Sigmoid colon (tissue), 7 donors: ENCODE data around the gene RRM2. TPM values are rescaled to one million over a fixed set of nuclear protein-coding genes. Genes with fewer than 3 reads are reported as not detected.

Source experiments
- DNase-seq: peaks from one replicate; pipeline ENCODE4 v3.0.0-alpha.2; 2019
- H3K27ac ChIP-seq, 4 donors: fragments of 200-600 bp; sonication (generic); one replicate each; pipeline ENCODE4 v1.5.1; 2016 to 2019; ENCODE audit warnings: mild to moderate bottlenecking in 1 of 4
- H3K27me3 ChIP-seq, 3 donors: fragments of 200-600 bp; sonication (generic); one replicate each; pipeline ENCODE4 v1.5.1; 2019; ENCODE audit warnings: mild to moderate bottlenecking in 1 of 3
- H3K36me3 ChIP-seq, 4 donors: fragments of 200-600 bp; sonication (generic); one replicate each; pipeline ENCODE4 v1.5.1; 2016 to 2019
- H3K4me1 ChIP-seq, 4 donors: fragments of 200-600 bp; sonication (generic); one replicate each; pipeline ENCODE4 v1.5.1; 2017 to 2019
- H3K4me3 ChIP-seq, 4 donors: fragments of 200-600 bp; sonication (generic); one replicate each; pipeline ENCODE4 v1.5.1; 2017 to 2019; ENCODE audit warnings: mild to moderate bottlenecking in 2 of 4, moderate library complexity in 1 of 4
- H3K9me3 ChIP-seq, 4 donors: fragments of 200-600 bp in 3 of 4; sonication (generic) in 3 of 4; one replicate each; pipeline versions ENCODE4 v1.5.1 to v1.6.1; 2013 to 2019
- EP300 ChIP-seq, 4 donors: sonication (generic); formaldehyde crosslinking; IDR thresholded peaks; one replicate each; pipeline ENCODE4 v1.6.1; 2017; ENCODE audit warnings: antibody characterized with exemption in 4 of 4
- POLR2A ChIP-seq, 2 donors: fragments of 450-650 bp; IDR thresholded peaks; one replicate each; pipeline ENCODE4 v1.6.1; 2016; ENCODE audit warnings: antibody characterized with exemption in 2 of 2, mild to moderate bottlenecking in 2 of 2, moderate library complexity in 2 of 2
- POLR2AphosphoS5 ChIP-seq, 4 donors: sonication (generic); formaldehyde crosslinking; IDR thresholded peaks; one replicate each; pipeline ENCODE4 v1.6.1; 2017; ENCODE audit warnings: antibody characterized with exemption in 4 of 4
- WGBS, 2 donors: extraction: QIAGEN DNeasy Blood & Tissue Kit; methylation state at CpG; one replicate each; pipeline ENCODE4 v1.1.7; 2013; 5-methylcytosine and 5-hydroxymethylcytosine counted together
- intact Hi-C: fragments of 100-400 bp; cut with DNase I; formaldehyde crosslinking; loops from one replicate; pipeline ENCODE4 v1.15.1; 2023
- polyA plus RNA-seq, 3 donors: library from polyadenylated mRNA; stranded (reverse); fragments of 200-250 nt; gene quantifications; one replicate each; pipeline ENCODE4 v1.2.3, GENCODE V29; 2013
- total RNA-seq, 4 donors: library from RNA; depleted of rRNA; stranded (reverse); fragments of >200 nt; gene quantifications; one replicate each; pipeline ENCODE4 v1.1.0, GENCODE V29; 2016
- TF ChIP-seq, protein P1 (sequence below), 4 experiments: fragments of 450-650 bp in 3 of 4; fragments of 200-600 bp in 1 of 4; IDR thresholded peaks; one replicate each; pipeline ENCODE4 v1.5.1; 2016 to 2019; ENCODE audit warnings: antibody characterized with exemption in 4 of 4, mild to moderate bottlenecking in 3 of 4, moderate library complexity in 2 of 4
- donor health status: healthy with polysubstance abuse.
- donor health status: Bipolar disorder and iron deficiency.
- donor health status: healthy.

RRM2 gene
- total and polyA plus RNA-seq, 7 donors = 0.16 to 65.8 (median 6.9) TPM; not detected in 1

DNA sequence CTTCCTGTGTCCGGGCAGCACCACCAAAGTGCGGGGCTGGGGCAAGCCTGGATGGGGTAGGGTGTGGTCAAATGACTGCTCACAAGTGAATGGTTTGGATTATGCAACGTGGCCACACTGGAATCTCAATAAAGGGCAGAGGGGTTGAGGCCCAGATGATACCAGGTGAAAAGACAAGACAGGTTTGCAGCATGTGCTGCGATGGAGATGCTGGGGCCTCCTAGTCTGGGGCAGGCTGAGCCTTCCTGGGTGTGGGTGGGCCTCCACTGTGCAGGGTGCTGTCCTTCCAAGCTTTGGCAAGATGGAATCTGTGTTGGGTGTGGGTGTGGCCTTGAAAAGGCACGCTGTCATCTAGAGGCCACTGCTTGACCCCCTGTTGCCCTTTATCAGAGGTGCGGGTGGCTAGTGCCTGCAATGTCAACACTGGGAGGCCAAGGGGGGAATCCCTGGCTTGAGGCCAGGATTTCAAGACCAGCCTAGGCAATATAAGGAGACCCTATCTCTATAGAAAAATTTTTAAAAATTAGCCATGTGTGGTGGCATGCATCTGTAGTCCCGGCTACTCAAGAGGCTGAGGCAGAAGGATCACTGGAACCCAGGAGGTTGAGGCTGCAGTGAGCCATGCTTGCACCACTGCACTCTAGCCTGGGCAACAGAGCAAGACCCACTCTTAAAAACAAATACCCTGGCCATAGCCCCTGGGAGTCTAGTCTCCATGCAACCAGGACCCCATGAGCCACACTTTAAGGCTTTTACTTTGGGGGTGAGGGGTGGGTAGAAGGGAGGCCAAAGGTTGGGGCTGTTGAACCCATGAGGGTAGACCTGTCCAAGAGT is 13.8 kb downstream of the RRM2 start:
- Histone ChIP-seq H3K4me1 (no peaks in the 10 kb centered on the region), H3K27ac (no peak overlapping the region), H3K27me3 (no peaks in the 10 kb centered on the region), H3K36me3 (no peaks in the 10 kb centered on the region), H3K9me3 (no peaks in the 10 kb centered on the region), H3K4me3 (no peak overlapping the region)
- no peak for TF ChIP-seq POLR2A (IDR thresholded peaks at IDR 0.05)
- TF ChIP-seq, protein P1, sequence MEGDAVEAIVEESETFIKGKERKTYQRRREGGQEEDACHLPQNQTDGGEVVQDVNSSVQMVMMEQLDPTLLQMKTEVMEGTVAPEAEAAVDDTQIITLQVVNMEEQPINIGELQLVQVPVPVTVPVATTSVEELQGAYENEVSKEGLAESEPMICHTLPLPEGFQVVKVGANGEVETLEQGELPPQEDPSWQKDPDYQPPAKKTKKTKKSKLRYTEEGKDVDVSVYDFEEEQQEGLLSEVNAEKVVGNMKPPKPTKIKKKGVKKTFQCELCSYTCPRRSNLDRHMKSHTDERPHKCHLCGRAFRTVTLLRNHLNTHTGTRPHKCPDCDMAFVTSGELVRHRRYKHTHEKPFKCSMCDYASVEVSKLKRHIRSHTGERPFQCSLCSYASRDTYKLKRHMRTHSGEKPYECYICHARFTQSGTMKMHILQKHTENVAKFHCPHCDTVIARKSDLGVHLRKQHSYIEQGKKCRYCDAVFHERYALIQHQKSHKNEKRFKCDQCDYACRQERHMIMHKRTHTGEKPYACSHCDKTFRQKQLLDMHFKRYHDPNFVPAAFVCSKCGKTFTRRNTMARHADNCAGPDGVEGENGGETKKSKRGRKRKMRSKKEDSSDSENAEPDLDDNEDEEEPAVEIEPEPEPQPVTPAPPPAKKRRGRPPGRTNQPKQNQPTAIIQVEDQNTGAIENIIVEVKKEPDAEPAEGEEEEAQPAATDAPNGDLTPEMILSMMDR (IDR thresholded peaks at IDR 0.05) = no peak
- no peak for TF ChIP-seq EP300 (IDR thresholded peaks at IDR 0.05)
- no peak for TF ChIP-seq POLR2AphosphoS5 (IDR thresholded peaks at IDR 0.05)
- peak; percentile 29 for DNase-seq
- intact Hi-C loops = no loop called here
- 69 to 86% methylated on average over 7 of the region's 7 CpGs for WGBS, 2 donors

DNA sequence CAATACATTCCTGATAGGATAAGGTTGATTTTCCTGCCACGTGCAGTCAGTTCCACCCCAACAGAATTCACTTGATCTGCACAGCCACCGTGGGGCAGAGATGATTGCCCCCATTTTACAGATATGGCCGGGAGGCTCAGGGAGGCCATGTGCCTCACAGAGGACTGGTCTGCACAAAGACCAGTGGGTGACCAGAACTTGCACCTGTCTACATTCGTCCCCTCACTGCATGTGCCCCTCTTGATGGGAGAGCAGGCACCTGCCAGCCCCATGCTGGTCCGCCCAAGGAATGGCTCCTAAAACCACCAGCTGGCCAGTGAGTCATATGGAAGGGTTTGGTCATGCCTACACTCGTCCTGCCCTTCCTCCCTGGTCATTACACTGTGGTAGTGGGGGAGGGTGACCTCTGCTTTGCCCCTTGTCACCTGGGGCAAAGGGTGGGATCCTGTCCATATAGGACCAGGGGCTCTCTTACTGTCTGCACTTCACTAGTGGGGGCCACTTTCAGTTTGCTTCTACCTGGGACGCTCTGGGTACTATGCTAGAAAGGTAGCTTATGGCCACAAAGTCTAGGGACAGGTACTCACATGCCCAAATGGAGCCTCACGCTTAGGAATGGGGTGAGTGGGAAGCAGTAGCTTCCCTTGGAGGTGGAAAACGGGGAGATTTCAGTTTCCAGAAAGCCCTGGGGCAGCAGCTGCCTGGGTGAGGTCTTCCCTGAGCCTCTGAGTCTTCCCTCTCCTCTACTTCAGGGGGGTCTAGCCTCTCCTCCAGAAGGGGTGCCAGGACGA is 14.7 kb downstream of the RRM2 start:
- 84 to 90% methylated on average over 10 of the region's 10 CpGs for WGBS, 2 donors
- Histone ChIP-seq H3K4me1 (no peaks in the 10 kb centered on the region), H3K4me3 (no peak overlapping the region), H3K9me3 (no peaks in the 10 kb centered on the region), H3K27ac (no peak overlapping the region), H3K27me3 (no peaks in the 10 kb centered on the region), H3K36me3 (no peaks in the 10 kb centered on the region)
- intact Hi-C loops = no loop called here
- peak; percentile 33 for DNase-seq
- TF ChIP-seq, protein P1 (IDR thresholded peaks at IDR 0.05) = no peak
- TF ChIP-seq POLR2AphosphoS5 (IDR thresholded peaks at IDR 0.05) (no peak), EP300 (IDR thresholded peaks at IDR 0.05) (no peak), POLR2A (IDR thresholded peaks at IDR 0.05) (no peak)

DNA sequence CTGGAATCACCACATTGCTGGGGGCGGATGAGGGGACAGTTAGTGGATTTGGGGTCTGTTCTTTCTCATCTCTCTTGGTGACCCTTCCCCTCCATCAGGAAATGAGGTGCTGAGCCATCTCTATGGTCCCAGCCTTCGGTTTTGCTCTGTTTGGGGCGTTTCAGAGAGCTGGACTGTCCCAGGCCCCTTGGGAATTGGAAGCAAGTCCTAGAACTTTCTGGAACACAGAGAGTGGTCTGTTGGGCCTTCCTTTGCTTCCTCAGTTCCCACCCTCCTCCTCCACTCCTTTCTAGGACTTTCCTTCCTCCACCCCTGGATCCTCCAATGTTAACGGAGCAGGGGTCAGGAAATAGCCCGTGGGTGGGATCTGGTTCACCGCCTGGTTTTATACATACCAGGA is 17.0 kb downstream of the RRM2 start:
- no peak overlapping the region for H3K4me3 ChIP-seq
- 91 to 93% methylated on average over 6 of the region's 6 CpGs for WGBS, 2 donors
- H3K27me3 ChIP-seq = peaks cover 0 to 4% (median 0%) of the 10 kb centered on the region in 3 donors
- H3K36me3 ChIP-seq = no peaks in the 10 kb centered on the region
- intact Hi-C loops = no loop called here
- no peaks in the 10 kb centered on the region for H3K4me1 ChIP-seq
- H3K27ac ChIP-seq = no peak overlapping the region
- DNase-seq = no peak
- no peaks in the 10 kb centered on the region for H3K9me3 ChIP-seq
- no peak for TF ChIP-seq POLR2AphosphoS5 (IDR thresholded peaks at IDR 0.05)
- no peak for TF ChIP-seq POLR2A (IDR thresholded peaks at IDR 0.05)
- TF ChIP-seq EP300 (IDR thresholded peaks at IDR 0.05) = no peak
- TF ChIP-seq, protein P1 (IDR thresholded peaks at IDR 0.05) = no peak

DNA sequence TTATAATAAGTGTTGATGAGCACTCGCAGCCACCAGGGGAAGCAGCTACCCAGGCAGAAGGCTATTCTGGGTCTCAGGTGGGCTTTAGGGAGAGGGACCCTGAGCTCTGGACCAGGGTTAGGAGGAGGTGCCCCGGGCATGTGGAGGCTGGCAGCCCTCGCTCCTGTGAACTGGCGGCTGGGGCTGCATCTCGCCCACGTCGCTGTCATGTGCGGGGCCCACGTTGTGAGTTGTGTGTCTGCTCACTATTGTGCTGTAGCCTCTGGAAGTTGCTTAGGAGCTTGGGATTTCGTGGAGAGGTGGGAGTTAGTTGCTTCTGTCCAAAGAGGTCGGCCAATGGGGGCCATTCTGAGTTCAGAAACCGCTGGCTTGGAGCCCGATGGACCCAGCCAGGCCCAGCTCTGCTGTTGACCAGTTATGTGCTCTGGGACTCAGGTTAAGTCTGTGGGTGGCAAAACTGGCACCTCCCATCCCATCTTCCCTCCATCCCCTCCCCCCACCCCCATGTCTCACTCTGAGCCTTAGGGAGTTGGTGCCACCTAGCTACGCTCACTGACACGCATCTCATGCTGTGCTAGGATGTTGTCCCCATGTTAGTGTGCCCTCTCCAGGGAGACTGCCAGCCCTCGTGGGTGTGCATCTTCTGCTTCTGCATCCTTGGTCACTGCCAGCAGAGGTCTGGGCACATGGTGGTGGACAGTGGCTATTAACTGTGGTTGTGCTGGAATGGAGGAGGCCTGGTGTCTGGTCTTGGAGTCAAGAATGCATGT is 18.5 kb downstream of the RRM2 start:
- DNase-seq = peak; percentile 22
- Histone ChIP-seq H3K36me3 (no peaks in the 10 kb centered on the region), H3K9me3 (no peaks in the 10 kb centered on the region), H3K4me3 (no peak overlapping the region), H3K4me1 (no peaks in the 10 kb centered on the region), H3K27me3 (peaks cover 0 to 4% (median 0%) of the 10 kb centered on the region in 3 donors), H3K27ac (no peak overlapping the region)
- 90 to 94% methylated on average over 16 of the region's 16 CpGs for WGBS, 2 donors
- intact Hi-C loops = loop anchor here (5.0 kb wide), 1 partner anchor 291 kb away; no protein-coding TSS in a partner anchor
- TF ChIP-seq, protein P1 (IDR thresholded peaks at IDR 0.05) = no peak
- no peak for TF ChIP-seq EP300 (IDR thresholded peaks at IDR 0.05)
- no peak for TF ChIP-seq POLR2A (IDR thresholded peaks at IDR 0.05)
- TF ChIP-seq POLR2AphosphoS5 (IDR thresholded peaks at IDR 0.05) = no peak
